WTC11 (cell line): ENCODE results near the gene VAV2.

Experiments used
- CREB1 ChIP-seq: sonication (generic); formaldehyde crosslinking; IDR thresholded peaks from 2 replicates; pipeline ENCODE4 v1.8.0; 2023; ENCODE audit warnings: mild to moderate bottlenecking, missing genetic modification reagents
- ETV6 ChIP-seq: sonication (generic); formaldehyde crosslinking; IDR thresholded peaks from 2 replicates; pipeline ENCODE4 v1.8.1; 2022; ENCODE audit warnings: mild to moderate bottlenecking, missing genetic modification reagents
- FOXJ3 ChIP-seq: sonication (generic); formaldehyde crosslinking; IDR thresholded peaks from 2 replicates; pipeline ENCODE4 v1.9.0; 2021; ENCODE audit warnings: missing genetic modification reagents, mild to moderate bottlenecking, borderline replicate concordance
- NR2C2 ChIP-seq: sonication (generic); formaldehyde crosslinking; IDR thresholded peaks from 2 replicates; pipeline ENCODE4 v1.8.0; 2022; ENCODE audit warnings: mild to moderate bottlenecking, missing genetic modification reagents
- SMAD3 ChIP-seq: sonication (generic); formaldehyde crosslinking; IDR thresholded peaks from 2 replicates; pipeline ENCODE4 v1.8.0; 2022; ENCODE audit warnings: missing genetic modification reagents, mild to moderate bottlenecking, borderline replicate concordance
- ZBTB21 ChIP-seq: sonication (generic); formaldehyde crosslinking; IDR thresholded peaks from 2 replicates; pipeline ENCODE4 v1.8.1; 2023; ENCODE audit warnings: mild to moderate bottlenecking, missing genetic modification reagents, borderline replicate concordance
- TF ChIP-seq, protein P1 (sequence below): fragments of 200-600 bp; IDR thresholded peaks from 2 replicates; pipeline ENCODE4 v1.8.0; 2022; ENCODE audit warnings: antibody characterized with exemption
- TF ChIP-seq, protein P2 (sequence below): sonication (generic); formaldehyde crosslinking; IDR thresholded peaks from 2 replicates; pipeline ENCODE4 v1.8.0; 2022; ENCODE audit warnings: missing genetic modification reagents
- TF ChIP-seq, protein P3 (sequence below): sonication (generic); formaldehyde crosslinking; IDR thresholded peaks from 2 replicates; pipeline ENCODE4 v1.8.0; 2022; ENCODE audit warnings: mild to moderate bottlenecking, missing genetic modification reagents
- TF ChIP-seq, protein P4 (sequence below): sonication (generic); formaldehyde crosslinking; IDR thresholded peaks from 2 replicates; pipeline ENCODE4 v1.8.1; 2022; ENCODE audit warnings: low read depth, missing genetic modification reagents, borderline replicate concordance
- TF ChIP-seq, protein P5 (sequence below): sonication (generic); formaldehyde crosslinking; conservative IDR thresholded peaks from 2 replicates; pipeline ENCODE4 v1.8.1; 2022; ENCODE audit warnings: mild to moderate bottlenecking, missing genetic modification reagents

DNA sequence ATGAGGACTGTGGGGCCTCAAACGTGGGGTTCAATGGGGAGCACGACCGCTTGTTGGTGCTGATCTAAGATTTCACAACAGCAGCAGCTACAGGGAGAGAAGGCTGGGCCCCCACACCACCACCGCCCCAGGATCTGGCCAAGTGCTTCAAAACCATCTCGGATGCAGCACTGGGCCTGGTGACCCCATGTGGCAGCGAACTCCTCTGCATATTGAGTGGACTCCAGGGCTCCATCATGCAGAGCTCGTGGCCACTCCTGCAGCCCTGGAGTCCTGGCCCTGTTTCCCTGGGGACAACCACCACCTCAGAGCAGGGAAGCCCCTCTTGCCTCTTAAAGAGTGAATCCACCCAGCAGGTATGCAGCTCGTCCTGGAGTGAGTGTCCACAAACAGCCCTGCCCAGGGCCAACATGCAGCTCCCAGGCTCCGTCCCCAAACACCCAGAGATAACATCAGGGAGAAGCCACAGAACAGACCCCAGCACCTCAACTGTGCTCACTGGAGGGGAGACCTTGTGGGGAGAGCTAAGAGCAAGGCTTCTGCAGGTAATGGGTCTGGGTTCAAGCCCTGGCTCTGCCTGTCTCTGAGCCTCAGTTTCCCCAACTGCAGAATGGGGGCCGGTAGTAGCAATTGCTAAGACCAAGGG lies 150.8 kb downstream of the VAV2 start:
- TF ChIP-seq, protein P1, sequence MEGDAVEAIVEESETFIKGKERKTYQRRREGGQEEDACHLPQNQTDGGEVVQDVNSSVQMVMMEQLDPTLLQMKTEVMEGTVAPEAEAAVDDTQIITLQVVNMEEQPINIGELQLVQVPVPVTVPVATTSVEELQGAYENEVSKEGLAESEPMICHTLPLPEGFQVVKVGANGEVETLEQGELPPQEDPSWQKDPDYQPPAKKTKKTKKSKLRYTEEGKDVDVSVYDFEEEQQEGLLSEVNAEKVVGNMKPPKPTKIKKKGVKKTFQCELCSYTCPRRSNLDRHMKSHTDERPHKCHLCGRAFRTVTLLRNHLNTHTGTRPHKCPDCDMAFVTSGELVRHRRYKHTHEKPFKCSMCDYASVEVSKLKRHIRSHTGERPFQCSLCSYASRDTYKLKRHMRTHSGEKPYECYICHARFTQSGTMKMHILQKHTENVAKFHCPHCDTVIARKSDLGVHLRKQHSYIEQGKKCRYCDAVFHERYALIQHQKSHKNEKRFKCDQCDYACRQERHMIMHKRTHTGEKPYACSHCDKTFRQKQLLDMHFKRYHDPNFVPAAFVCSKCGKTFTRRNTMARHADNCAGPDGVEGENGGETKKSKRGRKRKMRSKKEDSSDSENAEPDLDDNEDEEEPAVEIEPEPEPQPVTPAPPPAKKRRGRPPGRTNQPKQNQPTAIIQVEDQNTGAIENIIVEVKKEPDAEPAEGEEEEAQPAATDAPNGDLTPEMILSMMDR = no peak
- TF ChIP-seq, protein P2, sequence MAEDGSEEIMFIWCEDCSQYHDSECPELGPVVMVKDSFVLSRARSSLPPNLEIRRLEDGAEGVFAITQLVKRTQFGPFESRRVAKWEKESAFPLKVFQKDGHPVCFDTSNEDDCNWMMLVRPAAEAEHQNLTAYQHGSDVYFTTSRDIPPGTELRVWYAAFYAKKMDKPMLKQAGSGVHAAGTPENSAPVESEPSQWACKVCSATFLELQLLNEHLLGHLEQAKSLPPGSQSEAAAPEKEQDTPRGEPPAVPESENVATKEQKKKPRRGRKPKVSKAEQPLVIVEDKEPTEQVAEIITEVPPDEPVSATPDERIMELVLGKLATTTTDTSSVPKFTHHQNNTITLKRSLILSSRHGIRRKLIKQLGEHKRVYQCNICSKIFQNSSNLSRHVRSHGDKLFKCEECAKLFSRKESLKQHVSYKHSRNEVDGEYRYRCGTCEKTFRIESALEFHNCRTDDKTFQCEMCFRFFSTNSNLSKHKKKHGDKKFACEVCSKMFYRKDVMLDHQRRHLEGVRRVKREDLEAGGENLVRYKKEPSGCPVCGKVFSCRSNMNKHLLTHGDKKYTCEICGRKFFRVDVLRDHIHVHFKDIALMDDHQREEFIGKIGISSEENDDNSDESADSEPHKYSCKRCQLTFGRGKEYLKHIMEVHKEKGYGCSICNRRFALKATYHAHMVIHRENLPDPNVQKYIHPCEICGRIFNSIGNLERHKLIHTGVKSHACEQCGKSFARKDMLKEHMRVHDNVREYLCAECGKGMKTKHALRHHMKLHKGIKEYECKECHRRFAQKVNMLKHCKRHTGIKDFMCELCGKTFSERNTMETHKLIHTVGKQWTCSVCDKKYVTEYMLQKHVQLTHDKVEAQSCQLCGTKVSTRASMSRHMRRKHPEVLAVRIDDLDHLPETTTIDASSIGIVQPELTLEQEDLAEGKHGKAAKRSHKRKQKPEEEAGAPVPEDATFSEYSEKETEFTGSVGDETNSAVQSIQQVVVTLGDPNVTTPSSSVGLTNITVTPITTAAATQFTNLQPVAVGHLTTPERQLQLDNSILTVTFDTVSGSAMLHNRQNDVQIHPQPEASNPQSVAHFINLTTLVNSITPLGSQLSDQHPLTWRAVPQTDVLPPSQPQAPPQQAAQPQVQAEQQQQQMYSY (CRISPR knock-in tag) = no peak
- TF ChIP-seq ZBTB21 (CRISPR knock-in tag) = no peak
- TF ChIP-seq FOXJ3 (CRISPR knock-in tag) = no peak
- TF ChIP-seq, protein P3, sequence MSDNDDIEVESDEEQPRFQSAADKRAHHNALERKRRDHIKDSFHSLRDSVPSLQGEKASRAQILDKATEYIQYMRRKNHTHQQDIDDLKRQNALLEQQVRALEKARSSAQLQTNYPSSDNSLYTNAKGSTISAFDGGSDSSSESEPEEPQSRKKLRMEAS (CRISPR knock-in tag) = no peak
- no peak for TF ChIP-seq NR2C2 (CRISPR knock-in tag)
- TF ChIP-seq, protein P4, sequence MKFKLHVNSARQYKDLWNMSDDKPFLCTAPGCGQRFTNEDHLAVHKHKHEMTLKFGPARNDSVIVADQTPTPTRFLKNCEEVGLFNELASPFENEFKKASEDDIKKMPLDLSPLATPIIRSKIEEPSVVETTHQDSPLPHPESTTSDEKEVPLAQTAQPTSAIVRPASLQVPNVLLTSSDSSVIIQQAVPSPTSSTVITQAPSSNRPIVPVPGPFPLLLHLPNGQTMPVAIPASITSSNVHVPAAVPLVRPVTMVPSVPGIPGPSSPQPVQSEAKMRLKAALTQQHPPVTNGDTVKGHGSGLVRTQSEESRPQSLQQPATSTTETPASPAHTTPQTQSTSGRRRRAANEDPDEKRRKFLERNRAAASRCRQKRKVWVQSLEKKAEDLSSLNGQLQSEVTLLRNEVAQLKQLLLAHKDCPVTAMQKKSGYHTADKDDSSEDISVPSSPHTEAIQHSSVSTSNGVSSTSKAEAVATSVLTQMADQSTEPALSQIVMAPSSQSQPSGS = no peak
- TF ChIP-seq ETV6 (CRISPR knock-in tag) = no peak
- TF ChIP-seq, protein P5, sequence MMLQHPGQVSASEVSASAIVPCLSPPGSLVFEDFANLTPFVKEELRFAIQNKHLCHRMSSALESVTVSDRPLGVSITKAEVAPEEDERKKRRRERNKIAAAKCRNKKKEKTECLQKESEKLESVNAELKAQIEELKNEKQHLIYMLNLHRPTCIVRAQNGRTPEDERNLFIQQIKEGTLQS (CRISPR knock-in tag) = no peak
- no peak for TF ChIP-seq SMAD3 (CRISPR knock-in tag)
- TF ChIP-seq CREB1 = no peak
